ENCODE measurements around the gene ARHGAP1. TPM values are rescaled to one million over a fixed set of nuclear protein-coding genes. Genes with fewer than 3 reads are reported as not detected.

Gene ARHGAP1
- total and polyA plus RNA-seq, 9 of the 15 experiments (the other 6 are each of a cell fraction or from before 2014, with no cell fraction given): 3.6 to 30.4 (median 8.2) TPM

GRCh38 chr11:46676436-46677158 is 23.8 kb downstream of the ARHGAP1 start (continued):
- TF ChIP-seq, protein P1, sequence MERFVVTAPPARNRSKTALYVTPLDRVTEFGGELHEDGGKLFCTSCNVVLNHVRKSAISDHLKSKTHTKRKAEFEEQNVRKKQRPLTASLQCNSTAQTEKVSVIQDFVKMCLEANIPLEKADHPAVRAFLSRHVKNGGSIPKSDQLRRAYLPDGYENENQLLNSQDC (CRISPR knock-in tag; IDR thresholded peaks at IDR 0.05): no peak
- no peak for TF ChIP-seq MITF (IDR thresholded peaks at IDR 0.05)

DNA sequence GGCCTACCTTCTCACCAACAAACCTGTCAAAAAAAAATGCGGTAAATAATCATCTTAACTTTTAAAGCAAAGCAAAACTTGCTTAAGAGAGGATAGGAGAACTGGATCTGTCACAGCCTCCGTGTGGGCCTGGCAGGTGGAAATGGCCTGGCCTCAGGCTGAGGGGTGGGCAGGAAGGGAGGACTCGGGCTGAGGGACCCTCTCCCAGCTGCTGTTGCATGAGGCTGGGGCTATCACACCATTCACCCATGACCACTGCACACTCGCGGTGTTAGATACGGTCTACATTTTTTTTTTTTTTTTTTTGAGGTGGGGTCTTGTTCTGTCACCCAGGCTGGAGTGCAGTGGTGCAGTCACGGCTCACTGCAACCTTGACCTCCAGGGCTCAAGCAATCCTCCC is 24.5 kb downstream of the ARHGAP1 start:
- in situ Hi-C loops (cut with MboI) (no loop called here), intact Hi-C loops (cut with micrococcal nuclease) (no loop called here)
- DNase-seq (ENCODE audit: extremely low read depth in 1 of 4, low spot score in 3 of 4): no peak
- POLR2A ChIA-PET: interaction anchor here (1.1 to 2.0 kb wide), 4 partner anchors 9 to 58 kb away, joined by 3 to 5 read pairs (median 4); no protein-coding TSS in a partner anchor
- Histone ChIP-seq H3K4me3 (no peak overlapping the region), H3K9me1 (ENCODE audit: control insufficient read depth, insufficient read depth, low read length) (peaks cover 5% of the 10 kb centered on the region), H4K20me1 (replicated peaks; ENCODE audit: control insufficient read depth, insufficient read depth, low read length) (no peaks in the 10 kb centered on the region), H3K9ac (ENCODE audit: insufficient read depth in 1 of 2, low read depth in 2 of 2, low read length in 2 of 2) (no peak overlapping the region; a peak in 2 of 4 replicates), H3K36me3 (ENCODE audit: control insufficient read depth, insufficient read depth, low read length) (peaks cover 54% of the 10 kb centered on the region; the same call in 2 of the 3 replicates), H3K9me3 (replicated peaks; ENCODE audit: control insufficient read depth, insufficient read depth, low read depth, low read length) (no peaks in the 10 kb centered on the region), H2AFZ (ENCODE audit: low read depth, low read length) (no peak overlapping the region), H3K4me1 (replicated peaks in 1 of 2; ENCODE audit: control insufficient read depth in 2 of 2, insufficient read depth in 2 of 2, low read length in 2 of 2) (peaks cover 0 to 4% of the 10 kb centered on the region in 2 experiments; a peak in 1 of 5 replicates), H3K27ac (ENCODE audit: extremely low read depth, low read depth, low read length) (no peak overlapping the region), H3K27me3 (ENCODE audit: control insufficient read depth in 2 of 2, insufficient read depth in 2 of 2, low read length in 2 of 2) (no peaks in the 10 kb centered on the region), H3K4me2 (ENCODE audit: insufficient read depth, low read length) (no peak overlapping the region), H3K79me2 (ENCODE audit: control insufficient read depth, insufficient read depth, low read length) (no peaks in the 10 kb centered on the region)
- TF ChIP-seq MCM3 (IDR thresholded peaks at IDR 0.05): no peak
- TF ChIP-seq STAG1 (CRISPR knock-in tag; IDR thresholded peaks at IDR 0.05; ENCODE audit: borderline replicate concordance): no peak
- TF ChIP-seq POLR3G (IDR thresholded peaks at IDR 0.05; ENCODE audit: extremely low read depth, insufficient read length, insufficient replicate concordance): no peak
- TF ChIP-seq POLR2G (IDR thresholded peaks at IDR 0.05; ENCODE audit: low read depth, low read length): peak; percentile 52; the same call in 1 of the 2 replicates
- TF ChIP-seq SRF (CRISPR knock-in tag; IDR thresholded peaks at IDR 0.05): no peak
- TF ChIP-seq UBTF (IDR thresholded peaks at IDR 0.05; ENCODE audit: borderline replicate concordance in 1 of 2, low read depth in 2 of 2, low read length in 2 of 2): no peak
- no peak for ATAC-seq
- no peak for FAIRE-seq
- CTCF ChIA-PET (ENCODE audit: low intra/inter-chr PET ratio): no interaction called here
- BruUV-seq (replicated peaks): no TSS peak
- WGBS (ENCODE audit: insufficient coverage, low coverage, missing lambda C conversion rate): 74% methylated on average over 6 of the region's 7 CpGs
